A549 treated with GW870086 at 1 μM for 4 hours (cell line): ENCODE measurements around the gene PBXIP1. TPM values are rescaled to one million over a fixed set of nuclear protein-coding genes. Genes with fewer than 3 reads are reported as not detected.

ENCODE experiments used
- total RNA-seq: library from RNA; stranded (reverse); fragments of 200-300 nt; extraction: Qiagen RNA extraction; gene quantifications from 5 replicates; pipeline ENCODE4 v1.2.3, GENCODE V29; 2022; ENCODE audit warnings: low read depth

PBXIP1 gene, protein sequence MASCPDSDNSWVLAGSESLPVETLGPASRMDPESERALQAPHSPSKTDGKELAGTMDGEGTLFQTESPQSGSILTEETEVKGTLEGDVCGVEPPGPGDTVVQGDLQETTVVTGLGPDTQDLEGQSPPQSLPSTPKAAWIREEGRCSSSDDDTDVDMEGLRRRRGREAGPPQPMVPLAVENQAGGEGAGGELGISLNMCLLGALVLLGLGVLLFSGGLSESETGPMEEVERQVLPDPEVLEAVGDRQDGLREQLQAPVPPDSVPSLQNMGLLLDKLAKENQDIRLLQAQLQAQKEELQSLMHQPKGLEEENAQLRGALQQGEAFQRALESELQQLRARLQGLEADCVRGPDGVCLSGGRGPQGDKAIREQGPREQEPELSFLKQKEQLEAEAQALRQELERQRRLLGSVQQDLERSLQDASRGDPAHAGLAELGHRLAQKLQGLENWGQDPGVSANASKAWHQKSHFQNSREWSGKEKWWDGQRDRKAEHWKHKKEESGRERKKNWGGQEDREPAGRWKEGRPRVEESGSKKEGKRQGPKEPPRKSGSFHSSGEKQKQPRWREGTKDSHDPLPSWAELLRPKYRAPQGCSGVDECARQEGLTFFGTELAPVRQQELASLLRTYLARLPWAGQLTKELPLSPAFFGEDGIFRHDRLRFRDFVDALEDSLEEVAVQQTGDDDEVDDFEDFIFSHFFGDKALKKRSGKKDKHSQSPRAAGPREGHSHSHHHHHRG
- 13.0 to 14.6 TPM (median 13.5 TPM) in 5 replicates for total RNA-seq

GRCh38 chr1:154955718-154956543 lies at the start of gene PBXIP1:
PBXIP1 (minus strand) TSS chr1:154956099; CDS start chr1:154953721, 2,378 bp downstream.

GRCh38 chr1:155002464-155003226 lies 46.7 kb upstream of the PBXIP1 start, which contains the start of gene ZBTB7B:
ZBTB7B (plus strand) TSS chr1:155002802; CDS start chr1:155014661, 11,859 bp downstream.

DNA sequence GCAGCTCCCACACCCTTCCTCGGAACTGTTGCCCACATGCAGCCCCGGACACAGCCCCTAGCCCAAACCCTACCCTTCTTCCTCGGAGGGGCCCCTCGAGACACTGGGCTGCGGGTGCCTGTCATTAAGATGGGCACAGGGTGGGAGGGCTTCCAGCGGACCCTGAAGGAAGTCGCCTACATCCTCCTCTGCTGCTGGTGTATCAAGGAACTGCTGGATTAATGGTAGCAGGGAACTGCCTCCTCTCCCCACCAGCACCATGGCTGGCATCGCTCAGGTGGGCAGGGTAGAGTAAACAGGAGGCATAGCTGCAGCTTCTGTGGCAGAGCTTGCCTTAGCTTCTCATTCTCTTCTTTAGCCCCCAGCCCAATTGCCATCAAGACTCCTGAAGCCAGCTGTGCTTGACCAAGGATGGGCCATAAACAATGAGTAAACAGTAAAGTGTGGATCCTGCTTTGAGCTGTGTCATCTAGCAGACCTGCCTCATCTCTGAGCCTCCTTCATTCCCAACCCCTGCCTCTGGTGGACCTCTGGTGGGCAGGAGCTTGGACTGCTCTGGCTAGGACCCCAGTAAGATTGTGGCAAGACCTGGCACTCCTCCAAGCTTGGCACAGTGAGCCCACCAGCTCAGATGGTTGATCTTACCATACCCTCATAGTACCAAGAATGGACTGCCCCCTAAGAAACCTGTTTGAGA lies 37.8 kb upstream of the PBXIP1 start, which contains the start of gene LENEP:
Gene LENEP, plus strand, starts transcription at position 15 of the 697 bp plus-strand sequence. Its CDS starts 22 bp downstream, at position 37.

GRCh38 chr1:154982897-154983648 lies 27.2 kb upstream of the PBXIP1 start, which contains the start of gene FLAD1:
FLAD1 (plus strand) TSS chr1:154983344; CDS start chr1:154983695, 351 bp downstream.

GRCh38 chr1:154974102-154974807 lies 18.4 kb upstream of the PBXIP1 start, which contains the start of gene CKS1B:
CKS1B (plus strand) TSS chr1:154974681; CDS start chr1:154974746, 65 bp downstream.

DNA sequence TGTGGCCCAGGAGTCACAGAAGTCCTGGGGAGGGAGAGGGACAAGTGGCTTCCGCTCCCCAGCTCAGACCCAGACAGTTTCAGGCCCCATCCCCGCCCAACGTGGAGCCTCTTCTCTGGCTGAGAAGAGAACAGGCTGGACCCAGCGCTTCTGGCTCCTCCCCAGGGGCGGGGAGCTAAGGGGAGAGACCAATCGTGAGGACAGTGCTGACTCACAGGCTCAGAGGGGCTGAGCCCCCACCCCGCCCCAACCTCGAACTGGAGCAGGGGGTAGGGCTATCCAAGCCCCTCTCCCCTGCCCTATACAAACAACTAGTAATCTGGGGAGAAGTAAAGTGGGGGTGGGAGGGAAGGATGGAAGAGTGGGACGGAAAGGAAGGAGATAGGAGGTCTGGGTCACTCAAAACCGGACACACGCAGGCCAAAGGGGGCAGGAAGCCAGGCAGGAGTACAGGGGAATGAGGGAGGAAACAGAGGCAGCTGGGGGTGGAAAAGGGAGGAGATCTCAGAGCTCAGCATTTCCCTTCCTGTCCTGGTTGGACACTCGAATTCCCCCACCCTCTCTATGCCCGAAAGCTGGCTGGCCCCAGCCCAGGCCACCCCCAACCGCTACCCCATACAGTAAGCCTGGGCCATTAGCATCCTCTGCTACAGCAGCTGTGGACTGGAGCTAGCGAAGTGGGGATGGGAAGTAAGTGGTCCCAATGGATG lies 14.9 kb upstream of the PBXIP1 start, which contains the start of gene SHC1:
Gene SHC1, minus strand, starts transcription at position 117 of the 710 bp plus-strand sequence. CDS start 221 bp downstream, outside the sequence.

GRCh38 chr1:154961207-154962155 lies 5.6 kb upstream of the PBXIP1 start, which contains the start of gene PYGO2:
PYGO2 (minus strand) TSS chr1:154961782; CDS start chr1:154961576, 206 bp downstream.

GRCh38 chr1:154936555-154937084 lies 19.3 kb downstream of the PBXIP1 start, which contains the start of gene PMVK:
PMVK (minus strand) TSS chr1:154936719; CDS start chr1:154936685, 34 bp downstream.

Other genes starting within 250 kb of the PBXIP1 start
- 0.02 to 0.19 TPM (median 0.07 TPM) in 4 of 5 replicates, not detected in the other for gene KCNN3, start 85.8 kb downstream of the PBXIP1 start, total RNA-seq
- gene PMVK, start 19.4 kb downstream of the PBXIP1 start, total RNA-seq, result 38.8 to 45.1 TPM (median 42.1 TPM) in 5 replicates
- gene PYGO2, start 5.7 kb upstream of the PBXIP1 start, total RNA-seq, result 19.4 to 22.3 TPM (median 21.6 TPM) in 5 replicates
- 199 to 255 TPM (median 244 TPM) in 5 replicates for gene SHC1, start 14.6 kb upstream of the PBXIP1 start, total RNA-seq
- gene CKS1B, start 18.6 kb upstream of the PBXIP1 start, total RNA-seq, result 304 to 367 TPM (median 343 TPM) in 5 replicates
- gene FLAD1, start 27.2 kb upstream of the PBXIP1 start, total RNA-seq, result 39.8 to 46.3 TPM (median 44.9 TPM) in 5 replicates
- 0.23 TPM in 1 of 5 replicates, not detected in the others for gene LENEP, start 37.5 kb upstream of the PBXIP1 start, total RNA-seq
- gene ZBTB7B, start 46.7 kb upstream of the PBXIP1 start, total RNA-seq, result 34.1 to 46.4 TPM (median 45.7 TPM) in 5 replicates
- gene DCST2, start 77.7 kb upstream of the PBXIP1 start, total RNA-seq, result 0.17 to 0.80 TPM (median 0.29 TPM) in 5 replicates
- gene DCST1, start 77.7 kb upstream of the PBXIP1 start, total RNA-seq, result not detected in 5 replicates
- 72.3 to 103 TPM (median 97.2 TPM) in 5 replicates for gene ADAM15, start 95.2 kb upstream of the PBXIP1 start, total RNA-seq
- gene EFNA4, start 107.6 kb upstream of the PBXIP1 start, total RNA-seq, result 12.2 to 13.0 TPM (median 12.4 TPM) in 5 replicates
- gene EFNA3, start 122.7 kb upstream of the PBXIP1 start, total RNA-seq, result 6.9 to 11.0 TPM (median 10.3 TPM) in 5 replicates
- 23.0 to 32.0 TPM (median 28.5 TPM) in 5 replicates for gene EFNA1, start 171.8 kb upstream of the PBXIP1 start, total RNA-seq
- 30.2 to 37.7 TPM (median 35.4 TPM) in 5 replicates for gene SLC50A1, start 179.8 kb upstream of the PBXIP1 start, total RNA-seq
- 69.8 to 112 TPM (median 98.4 TPM) in 5 replicates for gene DPM3, start 184.4 kb upstream of the PBXIP1 start, total RNA-seq
- 222 to 262 TPM (median 235 TPM) in 5 replicates for gene KRTCAP2, start 217.2 kb upstream of the PBXIP1 start, total RNA-seq
- 1.8 to 2.9 TPM (median 2.6 TPM) in 5 replicates for gene TRIM46, start 217.8 kb upstream of the PBXIP1 start, total RNA-seq